GM21447 (cell line): ENCODE results near the gene PIF1.

Source experiments
- ATAC-seq: cut with Tn5 transposase; IDR thresholded peaks from one replicate; pipeline ENCODE4 v1.9.1; 2021; ENCODE audit not compliant: unreplicated experiment

Gene PIF1

GRCh38 chr15:64776402-64776786 is 49.1 kb downstream of the PIF1 start:
- no peak for ATAC-seq

- no peak for ATAC-seq
Observed at GRCh38 chr15:64775551-64776401, 49.7 kb downstream of the PIF1 start, which contains the start of gene RBPMS2. Gene RBPMS2 (minus strand): TSS chr15:64775589. CDS start chr15:64775319, 270 bp downstream.

DNA sequence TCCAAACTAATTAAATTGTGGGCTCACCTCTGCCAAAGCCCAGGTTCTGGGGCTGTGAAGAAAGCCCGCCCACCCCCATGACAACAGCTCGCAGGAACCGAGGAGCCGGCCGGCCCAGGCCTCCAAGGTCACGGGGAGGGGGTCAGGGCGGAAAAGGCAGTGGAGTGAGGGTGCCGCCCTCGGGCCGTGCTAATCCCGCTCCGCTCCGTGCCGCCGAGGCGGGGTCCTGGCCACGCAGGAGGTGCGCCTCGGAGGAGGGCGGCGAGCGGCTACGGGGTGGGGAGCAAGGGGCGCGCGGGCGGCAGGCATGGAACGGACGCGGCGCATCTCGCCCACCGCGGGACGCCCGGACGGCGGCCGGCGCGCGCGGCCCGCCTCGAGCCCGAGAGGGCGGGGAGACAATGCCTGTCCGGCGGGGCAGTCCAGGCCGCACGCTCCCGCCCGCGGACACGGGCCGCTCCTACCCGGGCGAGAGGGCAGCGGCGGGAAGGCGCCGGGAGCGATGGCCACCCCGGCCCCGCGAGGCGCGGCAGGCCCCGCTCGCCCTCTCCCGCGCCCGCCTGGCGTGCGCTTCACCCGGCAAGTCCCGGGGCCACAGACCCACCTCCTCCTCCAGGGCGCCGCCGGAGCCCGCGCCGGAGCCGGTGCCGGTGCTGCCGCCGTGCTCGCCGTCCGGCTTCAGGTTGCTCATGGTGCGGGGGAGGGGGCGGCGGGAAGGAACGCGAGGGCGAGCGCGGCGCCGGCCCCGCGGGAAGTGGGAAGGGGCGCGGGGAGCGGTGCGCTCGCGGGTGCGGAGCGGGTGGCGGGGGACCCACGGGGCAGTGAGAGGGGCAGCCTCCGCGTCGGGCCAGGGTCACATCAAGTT is 50.6 kb downstream of the PIF1 start:
- no peak for ATAC-seq

GRCh38 chr15:64774037-64774628 is 51.3 kb downstream of the PIF1 start:
- no peak for ATAC-seq

DNA sequence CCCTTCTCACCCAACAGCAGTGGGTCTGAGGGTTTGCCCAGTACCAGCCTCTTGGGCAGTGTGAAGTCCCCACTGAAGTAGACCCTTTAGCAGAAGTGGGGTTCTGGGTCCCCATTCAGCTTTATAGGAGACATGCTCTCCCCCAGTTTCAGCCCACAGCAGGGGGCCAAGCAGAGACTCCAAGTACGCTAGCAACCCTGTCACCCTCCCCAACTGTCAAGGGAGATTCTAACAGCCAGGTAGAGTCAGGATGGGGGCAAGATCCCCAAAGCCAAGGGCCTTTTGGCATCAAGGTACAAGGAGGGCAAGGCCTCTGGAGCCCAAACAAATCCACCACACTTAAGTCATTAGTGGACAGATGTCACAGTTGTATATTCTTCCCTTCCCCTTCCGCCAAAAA is 51.8 kb downstream of the PIF1 start:
- ATAC-seq = no peak

- ATAC-seq = no peak
Observed at GRCh38 chr15:64772964-64773363, 52.5 kb downstream of the PIF1 start.

GRCh38 chr15:64772488-64772887 is 53.0 kb downstream of the PIF1 start:
- no peak for ATAC-seq

DNA sequence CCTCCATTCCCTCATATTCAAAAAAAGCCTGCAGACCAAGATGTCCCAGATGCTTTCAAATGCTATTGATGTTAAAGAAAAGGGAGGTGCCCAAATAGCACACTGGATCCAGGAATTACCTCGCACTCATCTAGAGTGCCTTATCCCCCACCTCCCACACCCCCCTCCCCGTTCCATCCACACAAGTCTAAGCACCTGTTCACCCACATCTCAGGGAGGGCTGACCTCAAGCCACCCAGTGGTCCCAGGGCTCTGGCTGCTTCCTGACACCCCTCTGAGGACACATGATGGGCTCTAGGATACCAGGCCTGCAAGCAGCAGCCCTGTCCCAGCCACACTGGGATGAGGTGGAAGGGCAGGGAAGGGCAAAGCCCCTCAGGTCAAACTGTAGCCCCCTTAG is 54.8 kb downstream of the PIF1 start:
- no peak for ATAC-seq

DNA sequence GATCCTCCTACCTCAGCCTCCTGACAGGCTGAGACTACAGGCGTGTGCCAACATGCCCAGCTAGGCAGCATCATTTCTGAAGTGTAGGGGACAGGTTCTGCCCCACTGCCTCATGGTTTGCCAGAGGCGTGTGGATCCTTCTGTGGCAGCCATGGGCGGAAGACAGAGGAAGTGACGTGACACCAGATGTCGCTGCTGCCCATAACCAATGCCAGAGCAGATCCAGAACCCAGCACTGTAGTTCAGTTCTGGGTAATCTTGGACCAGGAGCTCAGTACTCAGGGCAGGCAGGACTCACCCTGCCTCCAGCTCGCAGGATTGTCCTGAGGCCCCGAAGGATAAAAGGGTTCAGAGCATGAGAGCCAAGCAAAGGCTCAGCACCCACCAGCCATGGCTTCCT is 58.2 kb downstream of the PIF1 start:
- ATAC-seq = no peak

DNA sequence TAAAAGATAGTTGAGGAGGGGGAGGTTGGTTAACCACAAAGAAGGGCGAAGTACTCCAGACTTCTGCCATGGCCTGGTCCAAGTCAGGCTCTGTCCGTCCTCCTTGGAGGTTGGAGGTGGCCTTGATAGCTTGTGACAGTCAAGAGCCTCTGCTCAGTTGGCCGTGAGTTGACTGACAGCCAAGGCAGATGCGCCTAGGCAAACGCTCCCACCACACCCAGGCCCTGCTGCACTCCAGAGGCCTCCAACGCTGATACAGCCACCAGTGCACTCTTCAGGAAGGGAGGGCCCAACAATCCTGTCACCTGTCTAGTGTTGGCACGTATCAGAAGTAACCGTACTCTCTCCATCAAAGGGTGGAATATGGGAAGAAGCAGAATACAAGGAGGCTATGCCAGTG is 59.4 kb downstream of the PIF1 start:
- no peak for ATAC-seq
